GM12891 (cell line): ENCODE measurements around the gene AK4.

ENCODE experiments used
- PAX5 ChIP-seq: IDR thresholded peaks from 2 replicates; pipeline ENCODE4 v1.6.1; 2011; ENCODE audit warnings: low read length, moderate library complexity, mild to moderate bottlenecking; ENCODE audit not compliant: insufficient read depth, severe bottlenecking
- POLR2A ChIP-seq: IDR thresholded peaks from 2 replicates; pipeline ENCODE4 v1.6.1; 2011; ENCODE audit warnings: low read depth, low read length, control low read depth
- POLR2AphosphoS5 ChIP-seq: IDR thresholded peaks from 2 replicates; pipeline ENCODE4 v1.6.1; 2011; ENCODE audit warnings: low read depth, low read length, control low read depth
- POU2F2 ChIP-seq: IDR thresholded peaks from 2 replicates; pipeline ENCODE4 v1.6.1; 2011; ENCODE audit warnings: low read depth, mild to moderate bottlenecking, control low read depth, low read length, moderate library complexity
- SPI1 ChIP-seq: IDR thresholded peaks from 2 replicates; pipeline ENCODE4 v1.6.1; 2011; ENCODE audit warnings: low read depth, low read length, control low read depth
- TAF1 ChIP-seq: IDR thresholded peaks from 2 replicates; pipeline ENCODE4 v1.6.1; 2011; ENCODE audit warnings: low read depth, low read length, control low read depth

DNA sequence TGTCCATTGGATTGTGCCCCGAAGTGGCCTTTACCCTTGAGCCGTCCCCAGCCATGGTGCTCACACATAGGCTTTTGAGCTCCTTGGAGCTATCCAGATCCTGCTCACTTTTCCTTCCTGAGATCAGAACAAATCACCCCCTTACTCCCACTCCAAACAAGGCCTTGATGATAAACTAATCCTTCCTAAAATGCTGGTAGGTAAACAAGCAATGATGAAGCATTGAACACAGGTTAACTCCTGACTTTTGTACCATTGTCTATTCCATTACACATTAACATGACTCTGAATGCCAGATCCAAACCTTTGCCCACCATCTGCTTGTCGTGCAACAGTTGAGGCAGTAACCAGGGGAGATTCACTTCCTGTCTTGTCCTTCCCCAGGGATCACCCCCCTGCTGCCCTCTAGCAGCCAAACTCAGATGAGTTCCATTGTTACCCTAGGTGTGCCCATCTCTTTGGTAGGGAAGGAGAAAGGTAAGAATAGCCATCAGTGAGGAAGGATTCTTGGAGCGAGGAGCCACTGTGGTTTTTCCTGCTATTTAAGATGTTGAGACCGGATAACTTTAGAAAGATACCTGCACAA lies 81.8 kb downstream of the AK4 start:
- TF ChIP-seq TAF1 (no peak), POLR2A (no peak), SPI1 (no peak), POU2F2 (no peak), PAX5 (no peak), POLR2AphosphoS5 (no peak)
